Measurements from ENCODE around the gene MTMR6.

Gene MTMR6

GRCh38 chr13:25218019-25218418 is 69.3 kb downstream of the MTMR6 start:
- Mint-ChIP-seq H3K27ac (no peak overlapping the region), H3K27me3 (peaks cover 22% of the 10 kb centered on the region), H3K36me3 (no peaks in the 10 kb centered on the region), H3K4me3 (no peak overlapping the region), H3K9me3 (no peaks in the 10 kb centered on the region), H3K4me1 (peaks cover 2% of the 10 kb centered on the region)
- DNase-seq: no peak
- CTCF ChIA-PET: no interaction called here

DNA sequence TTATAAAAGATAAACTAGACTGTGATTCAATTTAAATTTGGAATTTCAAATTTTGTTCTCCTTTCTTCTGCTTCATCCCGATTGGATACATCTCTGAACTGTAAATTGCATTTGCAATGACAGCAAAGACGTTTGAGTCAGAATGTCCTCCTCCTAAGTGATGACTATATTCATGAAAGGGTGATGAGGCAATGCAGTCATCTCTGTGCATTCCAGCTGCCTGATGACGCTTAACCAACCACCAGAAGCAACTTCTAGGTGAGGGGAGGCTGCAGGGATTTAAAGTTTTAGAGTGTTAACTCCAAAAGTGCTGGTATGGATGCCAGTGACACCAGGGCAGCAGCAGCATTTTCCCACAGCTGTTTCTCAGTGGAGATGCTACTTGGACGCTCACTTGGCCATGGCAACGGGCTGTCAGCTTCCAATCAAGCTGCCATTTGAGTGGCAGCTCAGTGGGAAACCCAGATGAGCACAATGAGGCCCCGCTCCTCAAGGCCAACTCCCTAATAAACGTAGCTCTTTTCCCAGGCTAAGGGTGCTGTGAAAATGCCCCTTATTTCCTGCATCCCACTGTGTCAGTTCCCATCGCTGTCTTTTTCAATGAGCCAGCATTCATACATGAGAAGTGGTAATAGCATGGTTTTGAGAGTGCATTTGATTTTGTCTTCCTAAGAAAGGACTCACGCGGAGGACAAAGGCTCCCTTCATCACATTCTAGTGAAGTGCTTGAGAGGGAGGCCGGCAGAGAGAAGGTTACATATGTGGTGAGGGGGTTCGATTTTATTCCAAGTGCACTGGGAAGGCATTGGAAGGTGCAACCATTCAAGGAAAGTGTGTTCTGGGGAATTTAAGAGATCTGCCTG is 70.0 kb downstream of the MTMR6 start:
- Mint-ChIP-seq H3K27ac (no peak overlapping the region), H3K4me1 (peaks cover 2% of the 10 kb centered on the region), H3K27me3 (peaks cover 22% of the 10 kb centered on the region), H3K36me3 (no peaks in the 10 kb centered on the region), H3K9me3 (no peaks in the 10 kb centered on the region), H3K4me3 (no peak overlapping the region)
- CTCF ChIA-PET: no interaction called here
- DNase-seq: no peak

DNA sequence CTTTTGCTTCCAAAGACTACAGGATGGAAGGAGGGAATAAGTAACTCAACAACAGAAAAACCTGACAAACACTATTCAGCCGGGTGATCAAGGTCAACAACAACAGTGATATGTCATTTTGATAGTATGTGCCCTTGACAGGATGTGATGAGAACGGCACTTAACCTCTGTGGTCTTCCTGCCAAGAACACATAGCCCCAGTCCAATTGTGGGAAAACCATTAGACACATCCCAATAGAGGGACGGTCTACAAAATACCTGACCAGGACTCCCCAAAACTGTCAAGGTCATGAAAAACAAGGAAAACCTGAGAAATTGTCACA is 72.1 kb downstream of the MTMR6 start:
- H3K36me3 Mint-ChIP-seq: no peaks in the 10 kb centered on the region
- no peak overlapping the region for H3K27ac Mint-ChIP-seq
- no peaks in the 10 kb centered on the region for H3K9me3 Mint-ChIP-seq
- CTCF ChIA-PET: interaction anchor here (0.7 kb wide), 1 partner anchor 460 kb away, joined by 4 read pairs; no protein-coding TSS in a partner anchor
- no peak for DNase-seq
- peaks cover 2% of the 10 kb centered on the region for H3K4me1 Mint-ChIP-seq
- no peak overlapping the region for H3K4me3 Mint-ChIP-seq
- peaks cover 17% of the 10 kb centered on the region for H3K27me3 Mint-ChIP-seq

DNA sequence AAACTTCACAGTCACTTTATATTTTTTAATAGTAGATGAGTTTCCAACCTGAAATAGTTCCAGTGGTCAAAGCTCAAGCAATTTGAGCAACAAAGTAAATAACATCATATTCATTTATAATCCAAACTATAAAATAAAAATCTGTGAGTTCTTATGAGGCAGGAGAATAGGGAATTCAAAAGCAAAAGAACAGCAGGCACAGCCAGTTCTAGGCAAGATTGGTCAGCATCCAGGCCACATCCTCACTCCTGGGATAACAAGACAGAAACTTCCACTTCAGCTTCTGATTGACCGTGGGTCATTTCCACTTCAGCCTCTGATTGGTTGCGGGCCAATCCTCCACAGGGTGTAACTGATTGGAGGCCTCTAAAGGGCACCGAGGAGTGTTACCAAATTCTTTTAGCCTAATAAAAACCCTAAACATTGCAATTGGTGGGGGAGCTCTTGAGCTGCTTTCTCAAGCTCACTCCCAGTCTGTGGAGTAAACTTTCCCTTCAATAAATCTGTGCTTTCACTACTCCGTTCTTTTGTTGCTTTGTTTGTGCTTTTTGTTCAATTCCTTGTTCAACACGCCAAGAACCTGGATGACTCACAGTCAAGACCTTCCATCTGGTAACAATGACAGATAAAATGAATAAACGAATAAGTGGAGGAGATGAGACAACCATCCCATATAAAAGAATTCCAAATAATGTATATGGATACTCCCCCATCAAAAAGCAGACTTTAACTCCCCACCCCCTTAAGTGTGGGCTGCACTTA is 72.6 kb downstream of the MTMR6 start:
- H3K9me3 Mint-ChIP-seq: no peaks in the 10 kb centered on the region
- no peak overlapping the region for H3K4me3 Mint-ChIP-seq
- CTCF ChIA-PET: no interaction called here
- H3K27me3 Mint-ChIP-seq: peaks cover 12% of the 10 kb centered on the region
- DNase-seq: no peak
- H3K4me1 Mint-ChIP-seq: no peaks in the 10 kb centered on the region
- H3K36me3 Mint-ChIP-seq: no peaks in the 10 kb centered on the region
- no peak overlapping the region for H3K27ac Mint-ChIP-seq

DNA sequence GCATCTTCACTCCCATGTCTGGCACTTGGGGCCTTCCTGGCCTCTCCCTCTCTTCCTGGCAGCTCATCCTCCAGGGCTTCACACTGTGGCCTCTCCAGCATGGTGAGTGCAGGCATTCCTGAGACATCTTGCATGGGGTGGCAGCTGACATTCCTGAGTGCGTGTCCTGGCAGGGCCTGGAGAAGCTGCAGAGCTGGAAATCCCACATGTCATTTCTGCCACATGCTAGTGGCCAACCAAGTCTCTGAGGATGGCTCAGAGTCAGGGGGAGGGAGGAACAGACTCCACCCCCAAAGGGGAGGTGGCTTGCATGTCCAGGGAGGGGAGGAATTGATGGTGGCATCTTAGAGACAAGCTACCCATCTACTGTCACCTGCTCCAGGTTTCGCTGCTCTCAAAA is 73.6 kb downstream of the MTMR6 start:
- no peak overlapping the region for H3K4me3 Mint-ChIP-seq
- CTCF ChIA-PET: no interaction called here
- DNase-seq: no peak
- H3K4me1 Mint-ChIP-seq: no peaks in the 10 kb centered on the region
- peaks cover 6% of the 10 kb centered on the region for H3K27me3 Mint-ChIP-seq
- H3K36me3 Mint-ChIP-seq: no peaks in the 10 kb centered on the region
- no peaks in the 10 kb centered on the region for H3K9me3 Mint-ChIP-seq
- H3K27ac Mint-ChIP-seq: no peak overlapping the region

- CTCF ChIA-PET: no interaction called here
- H3K4me1 Mint-ChIP-seq: no peaks in the 10 kb centered on the region
- no peaks in the 10 kb centered on the region for H3K9me3 Mint-ChIP-seq
- H3K36me3 Mint-ChIP-seq: no peaks in the 10 kb centered on the region
- H3K27me3 Mint-ChIP-seq: peaks cover 8% of the 10 kb centered on the region
- no peak overlapping the region for H3K4me3 Mint-ChIP-seq
- no peak for DNase-seq
- H3K27ac Mint-ChIP-seq: no peak overlapping the region
These were observed 76.3 kb downstream of the MTMR6 start for GRCh38 chr13:25210842-25211569.

- DNase-seq: no peak
- Mint-ChIP-seq H3K27me3 (peaks cover 12% of the 10 kb centered on the region), H3K27ac (no peak overlapping the region), H3K4me3 (no peak overlapping the region), H3K9me3 (no peaks in the 10 kb centered on the region), H3K36me3 (no peaks in the 10 kb centered on the region), H3K4me1 (no peaks in the 10 kb centered on the region)
- CTCF ChIA-PET: no interaction called here
These were observed 79.9 kb downstream of the MTMR6 start for GRCh38 chr13:25207291-25207810.

- peak overlapping the region; percentile 6 for H3K27ac Mint-ChIP-seq
- peaks cover 12% of the 10 kb centered on the region for H3K27me3 Mint-ChIP-seq
- no peaks in the 10 kb centered on the region for H3K9me3 Mint-ChIP-seq
- CTCF ChIA-PET: no interaction called here
- H3K36me3 Mint-ChIP-seq: no peaks in the 10 kb centered on the region
- no peak overlapping the region for H3K4me3 Mint-ChIP-seq
- no peaks in the 10 kb centered on the region for H3K4me1 Mint-ChIP-seq
- no peak for DNase-seq
These were observed 82.4 kb downstream of the MTMR6 start for GRCh38 chr13:25204863-25205262.

DNA sequence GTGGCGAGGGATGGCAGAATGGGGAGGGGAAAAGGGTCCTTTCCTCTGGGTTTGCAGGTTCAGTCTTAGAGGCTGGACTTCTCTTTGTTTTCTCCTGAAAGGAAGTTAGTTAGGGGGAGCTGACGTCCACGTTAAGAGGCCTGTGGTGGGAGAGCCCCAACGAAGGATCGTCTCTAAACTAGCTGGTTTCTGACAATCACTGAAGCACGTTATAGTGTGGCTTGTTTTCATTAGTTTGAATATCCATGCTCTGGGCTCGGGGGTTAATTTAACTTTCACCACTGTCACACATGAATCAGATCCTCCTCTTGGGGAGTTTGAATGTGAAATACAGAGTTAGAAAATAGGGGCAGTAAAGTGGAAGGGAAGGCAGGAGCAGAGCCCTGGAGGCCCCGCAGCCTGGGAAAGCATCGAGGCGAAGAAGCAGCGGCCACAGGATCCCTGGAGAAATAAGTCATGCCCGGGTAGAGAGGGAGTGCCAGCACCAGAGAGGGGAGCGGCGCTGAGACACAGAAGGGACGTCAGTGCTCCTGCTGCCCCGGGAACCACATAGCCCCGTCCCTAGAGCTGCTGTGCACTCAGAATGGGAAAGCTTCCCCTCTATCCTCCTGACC is 84.1 kb downstream of the MTMR6 start:
- no peak overlapping the region for H3K4me3 Mint-ChIP-seq
- H3K9me3 Mint-ChIP-seq: no peaks in the 10 kb centered on the region
- no peaks in the 10 kb centered on the region for H3K36me3 Mint-ChIP-seq
- peaks cover 15% of the 10 kb centered on the region for H3K27me3 Mint-ChIP-seq
- H3K27ac Mint-ChIP-seq: no peak overlapping the region
- H3K4me1 Mint-ChIP-seq: no peaks in the 10 kb centered on the region
- DNase-seq: no peak
- CTCF ChIA-PET: no interaction called here

DNA sequence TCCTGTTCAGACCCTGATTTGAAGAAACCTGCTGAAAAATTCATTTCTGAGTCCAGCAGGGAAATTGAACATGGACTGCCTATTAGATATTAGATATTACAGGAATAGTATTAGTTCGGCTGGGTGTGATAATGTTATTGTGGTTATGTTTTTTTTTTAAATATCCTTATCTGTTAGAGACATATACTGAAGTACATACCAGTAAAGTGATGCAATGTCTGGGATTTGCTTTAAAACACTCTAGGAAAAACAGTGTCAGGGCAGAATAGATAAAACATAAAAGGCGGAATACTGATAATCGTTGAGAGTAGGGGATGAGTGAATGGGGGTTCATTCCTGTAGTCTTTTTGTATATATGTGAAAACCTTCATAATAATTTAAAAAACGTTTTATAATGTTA is 86.5 kb downstream of the MTMR6 start:
- Mint-ChIP-seq H3K36me3 (no peaks in the 10 kb centered on the region), H3K4me1 (no peaks in the 10 kb centered on the region), H3K27ac (no peak overlapping the region), H3K9me3 (no peaks in the 10 kb centered on the region), H3K27me3 (peaks cover 28% of the 10 kb centered on the region), H3K4me3 (no peak overlapping the region)
- no peak for DNase-seq
- CTCF ChIA-PET: no interaction called here

DNA sequence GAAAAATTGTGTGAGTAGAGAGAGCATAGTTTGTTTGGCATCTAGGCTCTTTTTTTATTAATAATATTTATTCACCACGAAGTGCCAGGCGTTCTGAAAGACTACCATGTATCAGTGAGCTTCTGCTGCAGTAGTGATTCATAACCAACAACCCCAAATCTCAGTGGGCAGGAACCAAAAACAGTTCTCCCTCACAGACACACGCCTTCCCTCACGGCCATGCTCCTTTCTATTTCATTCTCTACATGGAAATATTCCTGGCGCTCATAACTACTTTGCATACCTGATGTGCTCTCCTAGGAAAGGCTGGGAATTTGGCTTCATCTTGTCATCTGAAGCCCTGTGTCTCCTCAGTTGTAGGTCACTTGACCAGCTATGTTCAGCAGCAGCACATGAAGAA is 88.6 kb downstream of the MTMR6 start:
- Mint-ChIP-seq H3K9me3 (no peaks in the 10 kb centered on the region), H3K36me3 (no peaks in the 10 kb centered on the region), H3K4me3 (no peak overlapping the region), H3K27me3 (peaks cover 33% of the 10 kb centered on the region), H3K27ac (no peak overlapping the region), H3K4me1 (no peaks in the 10 kb centered on the region)
- DNase-seq: no peak
- CTCF ChIA-PET: no interaction called here

- Mint-ChIP-seq H3K4me3 (no peak overlapping the region), H3K9me3 (no peaks in the 10 kb centered on the region), H3K36me3 (no peaks in the 10 kb centered on the region), H3K27ac (no peak overlapping the region), H3K4me1 (no peaks in the 10 kb centered on the region), H3K27me3 (peaks cover 41% of the 10 kb centered on the region)
- no peak for DNase-seq
- CTCF ChIA-PET: interaction anchor here (0.8 kb wide), 1 partner anchor 9 kb away, joined by 3 read pairs; no protein-coding TSS in a partner anchor
These were observed 90.3 kb downstream of the MTMR6 start for GRCh38 chr13:25196971-25197370.

Data from activated naive CD4-positive, alpha-beta T cell treated with anti-CD3 and anti-CD28 coated beads, Interleukin-2, amount 10 ng/mL, durations not matched to agents 7 days and 5 days (primary cell).